HepG2 (cell line): Measurements from ENCODE around the gene ZBTB4. TPM values are rescaled to one million over a fixed set of nuclear protein-coding genes. Genes with fewer than 3 reads are reported as not detected.

Experiments
- ELF3 ChIP-seq: IDR thresholded peaks from 2 replicates; pipeline ENCODE4 v1.6.1; 2016; ENCODE audit warnings: missing genetic modification reagents, missing compliant biosample characterization
- IKZF5 ChIP-seq: IDR thresholded peaks from 2 replicates; pipeline ENCODE4 v1.6.1; 2018; ENCODE audit warnings: missing genetic modification reagents, mild to moderate bottlenecking, missing compliant biosample characterization
- KMT2A ChIP-seq: sonication (generic); formaldehyde crosslinking; IDR thresholded peaks from 2 replicates; pipeline ENCODE4 v1.4.0; 2020; ENCODE audit warnings: missing genetic modification reagents
- MTA1 ChIP-seq: sonication (generic); formaldehyde crosslinking; IDR thresholded peaks from 2 replicates; pipeline ENCODE4 v1.4.0; 2020; ENCODE audit warnings: missing genetic modification reagents, mild to moderate bottlenecking, borderline replicate concordance
- PATZ1 ChIP-seq: sonication (generic); formaldehyde crosslinking; IDR thresholded peaks from 2 replicates; pipeline ENCODE4 v1.4.0; 2020; ENCODE audit warnings: missing genetic modification reagents
- PAX8 ChIP-seq: sonication (generic); formaldehyde crosslinking; IDR thresholded peaks from 2 replicates; pipeline ENCODE4 v1.8.0; 2022; ENCODE audit warnings: mild to moderate bottlenecking, missing genetic modification reagents, borderline replicate concordance
- POLR2AphosphoS5 ChIP-seq: IDR thresholded peaks from 2 replicates; pipeline ENCODE4 v1.6.1; 2012; ENCODE audit warnings: low read depth, low read length
- PRMT3 ChIP-seq: sonication (generic); formaldehyde crosslinking; IDR thresholded peaks from 2 replicates; pipeline ENCODE4 v1.8.1; 2022; ENCODE audit warnings: low read depth, mild to moderate bottlenecking, moderate library complexity, missing genetic modification reagents, borderline replicate concordance
- RBFOX2 ChIP-seq: fragments of 200-400 bp; formaldehyde crosslinking; IDR thresholded peaks from 2 replicates; pipeline ENCODE4 v1.6.1; 2017; ENCODE audit warnings: low read depth, mild to moderate bottlenecking, low read length
- RXRB ChIP-seq: IDR thresholded peaks from 2 replicates; pipeline ENCODE4 v1.6.1; 2016; ENCODE audit warnings: borderline replicate concordance, missing genetic modification reagents, missing compliant biosample characterization
- SNAPC2 ChIP-seq: sonication (generic); formaldehyde crosslinking; IDR thresholded peaks from 2 replicates; pipeline ENCODE4 v1.8.1; 2022; ENCODE audit warnings: mild to moderate bottlenecking, missing genetic modification reagents
- TFDP2 ChIP-seq: sonication (generic); formaldehyde crosslinking; IDR thresholded peaks from 2 replicates; pipeline ENCODE4 v1.4.0; 2020; ENCODE audit warnings: missing genetic modification reagents
- XBP1 ChIP-seq: sonication (generic); formaldehyde crosslinking; IDR thresholded peaks from 2 replicates; pipeline ENCODE4 v1.5.0; 2020; ENCODE audit warnings: missing genetic modification reagents
- ZFP91 ChIP-seq: sonication (generic); formaldehyde crosslinking; IDR thresholded peaks from 2 replicates; pipeline ENCODE4 v1.9.0; 2022; ENCODE audit warnings: missing genetic modification reagents, mild to moderate bottlenecking, borderline replicate concordance
- ZNF17 ChIP-seq: sonication (generic); formaldehyde crosslinking; IDR thresholded peaks from 2 replicates; pipeline ENCODE4 v1.5.0; 2020; ENCODE audit warnings: mild to moderate bottlenecking, missing genetic modification reagents
- ZNF687 ChIP-seq: sonication (generic); formaldehyde crosslinking; IDR thresholded peaks from 2 replicates; pipeline ENCODE4 v1.5.1; 2020; ENCODE audit warnings: mild to moderate bottlenecking, missing genetic modification reagents, moderate library complexity
- ZNF737 ChIP-seq: sonication (generic); formaldehyde crosslinking; IDR thresholded peaks from 2 replicates; pipeline ENCODE4 v1.5.0; 2020; ENCODE audit warnings: missing genetic modification reagents, mild to moderate bottlenecking, borderline replicate concordance
- polyA plus RNA-seq, 8 experiments: library from polyadenylated mRNA; depleted of rRNA in 3 of 8; stranded (reverse) in 7 of 8; unstranded in 1 of 8; fragments of >200 nt; fragmentation: Illumina TruSeq in 4 of 8; extraction: Trizol in 4 of 8; gene quantifications; 2 replicates each; pipeline versions ENCODE4 v1.2.1 to v1.2.3, GENCODE V29; 2011 to 2016; ENCODE audit warnings: low read depth in 4 of 8, missing spikeins in 1 of 8, mixed read lengths in 1 of 8; ENCODE audit not compliant: insufficient read depth in 1 of 8
- total RNA-seq, 5 experiments: library from RNA; depleted of rRNA; stranded (reverse); fragments of >200 nt; fragmentation: Illumina TruSeq; extraction: Trizol; gene quantifications; 2 replicates each; pipeline ENCODE4 v1.2.3, GENCODE V29; 2016; ENCODE audit warnings: low read depth in 1 of 5

The ZBTB4 gene
- total and polyA plus RNA-seq, 2 of the 13 experiments (the other 11 are each of a cell fraction or from before 2014, with no cell fraction given): 4.3 to 7.4 TPM

- TF ChIP-seq ZNF737 (CRISPR knock-in tag) (no peak), RBFOX2 (no peak), KMT2A (0 out of 2 replicates have a peak, but pooled peaks have one; percentile 4), PATZ1 (CRISPR knock-in tag) (peak; percentile 41), PAX8 (CRISPR knock-in tag) (0 out of 2 replicates have a peak, but pooled peaks have one; percentile 42), ZFP91 (CRISPR knock-in tag) (0 out of 2 replicates have a peak, but pooled peaks have one; percentile 9), POLR2AphosphoS5 (0 out of 2 replicates have a peak, but pooled peaks have one; percentile 25), ZNF687 (peak; percentile 73), ZNF17 (no peak), PRMT3 (CRISPR knock-in tag) (no peak), SNAPC2 (no peak), MTA1 (CRISPR knock-in tag) (peak; percentile 64; the same call in 1 of the 2 replicates), RXRB (CRISPR knock-in tag) (0 out of 2 replicates have a peak, but pooled peaks have one; percentile 10), TFDP2 (CRISPR knock-in tag) (0 out of 2 replicates have a peak, but pooled peaks have one; percentile 17), IKZF5 (CRISPR knock-in tag) (0 out of 2 replicates have a peak, but pooled peaks have one; percentile 17), ELF3 (CRISPR knock-in tag) (peak; percentile 61), XBP1 (CRISPR knock-in tag) (no peak)
Observed at GRCh38 chr17:7477392-7478275, 1.8 kb downstream of the ZBTB4 start (continued).
